ENCODE data around the gene DIAPH2.

- TF ChIP-seq EZH2 (IDR thresholded peaks at IDR 0.05; ENCODE audit: insufficient read depth, poor library complexity, severe bottlenecking), result no peak
- no peak for TF ChIP-seq EZH2phosphoT487 (IDR thresholded peaks at IDR 0.05; ENCODE audit: insufficient read depth, low read depth)
Observed at GRCh38 chrX:97369947-97370346, 685.3 kb downstream of the DIAPH2 start.

Measured in GM23248 (cell line).